Skin epidermis (tissue), 12 donors: Measurements from ENCODE around the gene GUCY1B1.

Experiments used
- H3K27ac ChIP-seq, 21 experiments: fragments of 200-600 bp; sonication (generic) in 11 of 21; one replicate each; pipeline ENCODE4 v1.5.0; 2020; ENCODE audit warnings: mild to moderate bottlenecking in 3 of 21, inconsistent platforms in 2 of 21, moderate library complexity in 2 of 21
- H3K4me3 ChIP-seq, 7 experiments: fragments of 200-600 bp; sonication (generic) in 2 of 7; one replicate each; pipeline ENCODE4 v1.5.0; 2020; ENCODE audit warnings: inconsistent platforms in 2 of 7, mild to moderate bottlenecking in 2 of 7, moderate library complexity in 1 of 7

The GUCY1B1 gene

DNA sequence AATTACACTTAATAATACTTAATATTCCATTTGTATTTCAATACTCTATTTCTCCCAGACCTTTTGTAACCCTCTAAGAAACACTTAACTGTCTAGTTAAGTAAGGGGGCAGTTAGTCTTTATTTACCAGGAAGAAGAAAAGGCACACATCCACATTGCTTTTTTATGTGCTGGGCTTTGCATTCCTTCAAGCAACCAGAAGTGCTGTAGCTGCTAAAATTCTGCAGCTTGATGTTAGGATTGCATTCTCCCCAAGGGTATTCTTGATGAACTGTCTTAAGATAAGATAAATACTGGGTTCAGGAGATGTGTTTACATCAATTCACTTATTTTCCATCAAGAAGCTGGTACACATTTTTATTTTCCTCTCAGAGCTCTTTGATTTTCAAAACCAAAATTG is 83.3 kb downstream of the GUCY1B1 start:
- Histone ChIP-seq H3K27ac (no peak overlapping the region), H3K4me3 (no peak overlapping the region)

DNA sequence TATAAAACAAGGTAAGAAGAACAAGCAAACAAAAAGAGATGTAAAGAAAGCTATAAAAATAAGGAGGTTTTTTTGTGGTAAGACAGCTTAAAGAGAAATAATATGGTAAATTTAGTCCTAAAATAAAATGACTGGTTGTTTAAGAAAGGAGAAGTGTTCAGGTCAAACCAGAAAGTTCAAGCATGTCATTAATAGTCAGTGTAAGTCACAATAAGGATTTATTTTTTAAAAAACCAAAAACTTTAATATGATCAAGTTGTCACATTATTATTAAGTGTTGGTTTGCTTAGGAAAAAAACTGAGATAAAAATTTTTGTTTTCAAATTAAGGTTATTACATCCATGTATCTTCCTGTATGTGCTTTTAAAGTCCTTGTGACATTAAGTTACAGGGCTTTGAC is 88.1 kb downstream of the GUCY1B1 start:
- no peak overlapping the region for H3K27ac ChIP-seq
- no peak overlapping the region for H3K4me3 ChIP-seq

DNA sequence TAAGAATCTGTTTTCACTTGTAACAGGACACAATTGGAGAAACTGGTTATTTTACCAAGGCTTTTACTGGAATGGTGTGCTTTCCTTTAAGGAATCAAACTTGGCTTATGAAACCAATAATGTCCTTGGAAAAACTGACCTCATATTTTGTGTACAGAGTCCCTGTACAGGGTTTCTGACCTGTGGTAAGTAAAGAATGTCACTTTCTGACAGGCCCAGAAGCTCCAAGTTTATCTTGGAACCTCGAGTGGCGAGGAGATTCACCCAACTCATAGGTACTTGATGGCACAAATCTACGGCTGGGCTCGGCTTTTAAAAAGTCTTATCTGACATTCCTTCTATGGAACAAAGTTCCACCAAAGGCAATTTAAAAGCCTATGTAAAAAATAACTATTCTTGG is 90.2 kb downstream of the GUCY1B1 start:
- H3K27ac ChIP-seq: no peak overlapping the region
- H3K4me3 ChIP-seq: no peak overlapping the region

DNA sequence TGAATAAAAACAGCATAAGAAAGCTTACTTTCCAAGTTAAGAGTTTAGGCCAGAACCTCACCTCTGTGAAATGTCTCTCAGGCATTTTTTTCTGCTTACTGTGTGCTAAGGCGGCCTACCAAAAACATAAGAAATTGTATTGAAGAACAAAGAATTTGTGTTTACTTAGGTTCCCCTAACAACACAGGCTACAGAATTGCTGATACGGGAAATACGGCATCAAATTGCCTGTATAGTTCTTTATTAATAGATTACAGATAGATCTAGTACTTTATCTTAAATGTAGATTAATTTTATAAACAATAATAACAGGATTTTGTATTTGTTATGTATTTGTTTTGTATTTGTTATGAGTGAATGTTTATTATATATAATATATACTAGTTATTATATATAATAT is 94.4 kb downstream of the GUCY1B1 start:
- H3K4me3 ChIP-seq: no peak overlapping the region
- no peak overlapping the region for H3K27ac ChIP-seq

DNA sequence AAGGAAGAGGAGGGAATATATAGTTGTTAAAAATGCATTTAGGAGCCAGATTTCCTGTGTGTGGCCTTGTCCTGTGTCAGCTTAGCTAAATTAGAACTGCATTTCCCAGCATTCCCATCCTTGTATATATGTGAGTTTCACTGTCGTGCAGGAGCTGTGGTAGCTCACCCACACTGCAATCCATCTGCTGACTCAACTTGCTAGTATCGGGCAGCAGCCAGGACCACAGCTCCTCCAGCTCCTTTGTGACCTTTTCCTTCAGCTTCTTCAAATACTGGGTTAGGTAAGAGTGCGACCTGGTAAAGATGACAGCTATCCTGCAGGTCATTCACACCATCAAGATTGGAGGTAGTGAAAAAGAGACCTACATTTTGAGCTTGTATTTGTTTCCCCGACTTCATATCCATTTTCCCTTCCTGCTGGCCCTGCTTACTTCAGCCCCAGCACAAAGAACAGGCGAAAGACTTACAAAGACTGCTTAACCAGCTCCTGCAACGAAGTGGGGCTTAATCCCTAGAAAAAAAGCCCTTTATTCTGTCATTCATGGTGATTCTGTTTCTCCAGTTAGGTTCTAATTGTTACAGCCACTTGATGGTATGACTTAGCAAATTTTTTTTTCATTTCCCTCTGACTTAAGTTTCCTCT is 95.9 kb downstream of the GUCY1B1 start:
- no peak overlapping the region for H3K27ac ChIP-seq
- no peak overlapping the region for H3K4me3 ChIP-seq

DNA sequence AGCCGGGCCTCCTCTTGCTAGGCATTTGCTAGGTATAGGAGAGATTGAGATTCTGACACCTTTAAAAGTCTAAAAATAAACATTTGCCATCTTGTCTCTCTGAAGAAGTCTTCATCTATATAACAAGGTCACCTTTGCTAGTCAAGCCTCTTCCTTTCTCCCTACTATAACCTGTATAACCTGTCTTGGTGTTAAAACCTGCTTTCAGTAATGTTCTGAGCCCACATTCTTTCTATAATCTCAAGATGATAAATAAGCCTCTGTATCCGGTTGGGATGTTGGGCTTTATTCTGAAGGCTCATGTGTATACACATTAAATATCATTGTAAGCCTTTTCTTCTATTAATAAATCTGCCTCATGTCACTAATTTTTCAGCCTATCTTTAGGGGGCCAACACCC is 97.1 kb downstream of the GUCY1B1 start:
- no peak overlapping the region for H3K4me3 ChIP-seq
- no peak overlapping the region for H3K27ac ChIP-seq
